Measurements from ENCODE around the gene SMIM7. TPM values are rescaled to one million over a fixed set of nuclear protein-coding genes. Genes with fewer than 3 reads are reported as not detected.

Gene SMIM7
- total RNA-seq, 1 donor from 2014 or later: 65.3 TPM

- H2AFZ ChIP-seq (replicated peaks): no peak overlapping the region
- peaks cover 62% of the 10 kb centered on the region for H4K20me1 ChIP-seq (ENCODE audit: low read depth)
- H3K4me2 ChIP-seq: peak overlapping the region; percentile 96
- TF ChIP-seq EZH2phosphoT487 (IDR thresholded peaks at IDR 0.05): no peak
- TF ChIP-seq EZH2 (IDR thresholded peaks at IDR 0.05): no peak
- TF ChIP-seq CTCF (IDR thresholded peaks at IDR 0.05): no peak
- H3K4me1 Mint-ChIP-seq: peaks cover 23% of the 10 kb centered on the region
- H3K36me3 Mint-ChIP-seq: peaks cover 7% of the 10 kb centered on the region
- no peak overlapping the region for H3K27ac ChIP-seq
- peak overlapping the region; percentile 80 for H3K4me3 ChIP-seq
- H3K4me1 ChIP-seq: peaks cover 11% of the 10 kb centered on the region
- H3K9ac ChIP-seq: peak overlapping the region; percentile 91
- peaks cover 50% of the 10 kb centered on the region for H3K79me2 ChIP-seq (ENCODE audit: low read depth)
- H3K4me3 Mint-ChIP-seq: peak overlapping the region; percentile 95
- H3F3A ChIP-seq (ENCODE audit: low read depth): peaks cover 26% of the 10 kb centered on the region
- peaks cover 8% of the 10 kb centered on the region for H3K27me3 Mint-ChIP-seq (ENCODE audit: insufficient read depth, low read depth)
- H3K27ac Mint-ChIP-seq: no peak overlapping the region
- H3K36me3 ChIP-seq: no peaks in the 10 kb centered on the region
- no peak for DNase-seq (ENCODE audit: low spot score)
- no peaks in the 10 kb centered on the region for H3K9me3 ChIP-seq (ENCODE audit: low read depth)
- no peaks in the 10 kb centered on the region for H3K27me3 ChIP-seq
- H3K9me3 Mint-ChIP-seq: no peaks in the 10 kb centered on the region
These were observed 32.1 kb downstream of the SMIM7 start for GRCh38 chr19:16627928-16628182.

GRCh38 chr19:16627193-16627927, 32.6 kb downstream of the SMIM7 start:
- no peak for TF ChIP-seq CTCF (IDR thresholded peaks at IDR 0.05)
- TF ChIP-seq EZH2 (IDR thresholded peaks at IDR 0.05): no peak
- TF ChIP-seq EZH2phosphoT487 (IDR thresholded peaks at IDR 0.05): no peak
- Histone ChIP-seq H2AFZ (replicated peaks) (no peak overlapping the region), H3K4me3 (peak overlapping the region; percentile 80), H3K4me2 (peak overlapping the region; percentile 96), H3K27me3 (no peaks in the 10 kb centered on the region), H3K36me3 (no peaks in the 10 kb centered on the region), H3K9ac (peak overlapping the region; percentile 91), H3K4me1 (peaks cover 11% of the 10 kb centered on the region), H3K27ac (no peak overlapping the region), H3K79me2 (ENCODE audit: low read depth) (peaks cover 54% of the 10 kb centered on the region), H4K20me1 (ENCODE audit: low read depth) (peaks cover 63% of the 10 kb centered on the region), H3K9me3 (ENCODE audit: low read depth) (no peaks in the 10 kb centered on the region), H3F3A (ENCODE audit: low read depth) (peaks cover 26% of the 10 kb centered on the region)
- no peaks in the 10 kb centered on the region for H3K9me3 Mint-ChIP-seq
- peaks cover 7% of the 10 kb centered on the region for H3K36me3 Mint-ChIP-seq
- peaks cover 23% of the 10 kb centered on the region for H3K4me1 Mint-ChIP-seq
- H3K27ac Mint-ChIP-seq: peak overlapping the region; percentile 81
- peaks cover 8% of the 10 kb centered on the region for H3K27me3 Mint-ChIP-seq (ENCODE audit: insufficient read depth, low read depth)
- H3K4me3 Mint-ChIP-seq: peak overlapping the region; percentile 95
- peak; percentile 52 for DNase-seq (ENCODE audit: low spot score)

- Histone ChIP-seq H2AFZ (replicated peaks) (no peak overlapping the region), H3K79me2 (ENCODE audit: low read depth) (peaks cover 60% of the 10 kb centered on the region), H3K4me3 (peak overlapping the region; percentile 80), H3K36me3 (no peaks in the 10 kb centered on the region), H3K4me2 (peak overlapping the region; percentile 96), H3K27ac (no peak overlapping the region), H3F3A (ENCODE audit: low read depth) (peaks cover 26% of the 10 kb centered on the region), H3K4me1 (peaks cover 11% of the 10 kb centered on the region), H3K27me3 (no peaks in the 10 kb centered on the region), H3K9me3 (ENCODE audit: low read depth) (no peaks in the 10 kb centered on the region), H4K20me1 (ENCODE audit: low read depth) (peaks cover 68% of the 10 kb centered on the region), H3K9ac (peak overlapping the region; percentile 91)
- H3K4me1 Mint-ChIP-seq: peaks cover 23% of the 10 kb centered on the region
- H3K36me3 Mint-ChIP-seq: peaks cover 3% of the 10 kb centered on the region
- peak overlapping the region; percentile 95 for H3K4me3 Mint-ChIP-seq
- peak overlapping the region; percentile 81 for H3K27ac Mint-ChIP-seq
- H3K9me3 Mint-ChIP-seq: no peaks in the 10 kb centered on the region
- TF ChIP-seq CTCF (IDR thresholded peaks at IDR 0.05) (no peak), EZH2phosphoT487 (IDR thresholded peaks at IDR 0.05) (no peak), EZH2 (IDR thresholded peaks at IDR 0.05) (no peak)
- DNase-seq (ENCODE audit: low spot score): peak; percentile 21
- peaks cover 8% of the 10 kb centered on the region for H3K27me3 Mint-ChIP-seq (ENCODE audit: insufficient read depth, low read depth)
These were observed 33.1 kb downstream of the SMIM7 start for GRCh38 chr19:16626796-16627192.
